ENCODE measurements around the gene TRIM72. TPM values are rescaled to one million over a fixed set of nuclear protein-coding genes. Genes with fewer than 3 reads are reported as not detected.
"Not testable (repeated sequence)": the region's sequence is repeated elsewhere in the genome, so short reads cannot be mapped to it uniquely, and the experiment has no call there.

The TRIM72 gene
- total RNA-seq, 1 donor from 2014 or later: 0.03 TPM

GRCh38 chr16:31214708-31215286 is 878 bp downstream of the TRIM72 start:
- no peak for DNase-seq (ENCODE audit: low spot score)

- DNase-seq (ENCODE audit: low spot score): no peak
Observed at GRCh38 chr16:31215287-31216162, 1.6 kb downstream of the TRIM72 start.

- DNase-seq (ENCODE audit: low spot score): no peak
Observed at GRCh38 chr16:31216422-31217135, 2.7 kb downstream of the TRIM72 start, which contains the start of gene PYDC1. Gene PYDC1 (minus strand): TSS chr16:31217135. CDS start chr16:31217028, 107 bp downstream.

- DNase-seq (ENCODE audit: low spot score): no peak
Observed at GRCh38 chr16:31217136-31217530, 3.2 kb downstream of the TRIM72 start.

- no peak for DNase-seq (ENCODE audit: low spot score)
Observed at GRCh38 chr16:31219154-31219741, 5.3 kb downstream of the TRIM72 start.

GRCh38 chr16:31221357-31222160 is 7.6 kb downstream of the TRIM72 start:
- no peak for DNase-seq (ENCODE audit: low spot score)

GRCh38 chr16:31223044-31223443 is 9.1 kb downstream of the TRIM72 start:
- no peak for DNase-seq (ENCODE audit: low spot score)

- no peak for DNase-seq (ENCODE audit: low spot score)
Observed at GRCh38 chr16:31224092-31224955, 10.4 kb downstream of the TRIM72 start.

- no peak for DNase-seq (ENCODE audit: low spot score)
Observed at GRCh38 chr16:31225193-31225592, 11.3 kb downstream of the TRIM72 start.

GRCh38 chr16:31228206-31228605 is 14.3 kb downstream of the TRIM72 start:
- no peak for DNase-seq (ENCODE audit: low spot score)

GRCh38 chr16:31229501-31229900 is 15.6 kb downstream of the TRIM72 start:
- no peak for DNase-seq (ENCODE audit: low spot score)

GRCh38 chr16:31238041-31238440 is 24.1 kb downstream of the TRIM72 start:
- DNase-seq (ENCODE audit: low spot score): no peak

- no peak for DNase-seq (ENCODE audit: low spot score)
Observed at GRCh38 chr16:31242206-31242605, 28.3 kb downstream of the TRIM72 start.

GRCh38 chr16:31243734-31244670 is 30.1 kb downstream of the TRIM72 start:
- no peak for DNase-seq (ENCODE audit: low spot score)

- DNase-seq (ENCODE audit: low spot score): not testable (repeated sequence)
Observed at GRCh38 chr16:31245598-31245997, 31.7 kb downstream of the TRIM72 start.

GRCh38 chr16:31246296-31246695 is 32.4 kb downstream of the TRIM72 start:
- DNase-seq (ENCODE audit: low spot score): no peak

GRCh38 chr16:31248344-31248743 is 34.4 kb downstream of the TRIM72 start:
- DNase-seq (ENCODE audit: low spot score): no peak

- no peak for DNase-seq (ENCODE audit: low spot score)
Observed at GRCh38 chr16:31250782-31251384, 37.0 kb downstream of the TRIM72 start.

Measured in mesenteric fat pad (tissue), 1 donor.